A549 (cell line): Measurements from ENCODE around the gene RNF213. TPM values are rescaled to one million over a fixed set of nuclear protein-coding genes. Genes with fewer than 3 reads are reported as not detected.

Experiments used
- ATAC-seq, 2 experiments: fragments of 200-7000 bp in 1 of 2; fragments of >200 bp in 1 of 2; cut with Nextera tagmentation in 1 of 2; cut with Tn5 transposase in 1 of 2; 3 replicates each; pipeline versions ENCODE4 v1.8.0 to v1.9.1; 2018 to 2020; ENCODE audit warnings: mild to moderate bottlenecking in 1 of 2, moderate library complexity in 1 of 2
- CTCF ChIA-PET: fragments of 300-600 bp; sonication (Branson Sonifier 250); formaldehyde crosslinking; extraction: SDS; loops from one replicate; lab custom pipeline; 2021; ENCODE audit warnings: antibody characterized with exemption, inconsistent platforms; lab: Yijun Ruan, JAX
- POLR2A ChIA-PET: fragments of 350-600 bp; formaldehyde crosslinking; extraction: SDS; loops from one replicate; lab custom pipeline; 2021; ENCODE audit warnings: antibody characterized with exemption, inconsistent platforms; lab: Yijun Ruan, JAX
- DNase-seq, 2 experiments: peaks; one replicate each; pipeline versions ENCODE4 v3.0.0 to v3.0.0-alpha.2; 2011 to 2016; ENCODE audit warnings: low read depth in 1 of 2, low spot score in 1 of 2
- FAIRE-seq: peaks from 2 replicates; lab custom pipeline; 2011; peaks lifted over from hg19 to GRCh38; lab: Jason Lieb, UNC
- H3K27ac ChIP-seq, 2 experiments: fragments of >200 bp; sonication (Bioruptor Twin); formaldehyde crosslinking; 3 replicates each; pipeline ENCODE4 v1.5.1; 2016 to 2017
- H3K4me1 ChIP-seq: fragments of >200 bp; sonication (Bioruptor Twin); formaldehyde crosslinking; 3 replicates; pipeline ENCODE4 v1.6.1; 2016
- H3K4me2 ChIP-seq: fragments of >200 bp; sonication (Bioruptor Twin); formaldehyde crosslinking; 3 replicates; pipeline ENCODE4 v1.6.1; 2016
- H3K4me3 ChIP-seq: fragments of >200 bp; sonication (Bioruptor Twin); formaldehyde crosslinking; 3 replicates; pipeline ENCODE4 v1.5.1; 2016
- H3K9me3 ChIP-seq: fragments of >200 bp; sonication (Bioruptor Twin); formaldehyde crosslinking; 3 replicates; pipeline ENCODE4 v1.6.1; 2016
- ATOH8 ChIP-seq: fragments of 250-450 bp; sonication (Bioruptor Pico); IDR thresholded peaks from 2 replicates; pipeline ENCODE4 v1.5.0; 2020; ENCODE audit warnings: low read depth, mild to moderate bottlenecking, moderate library complexity
- CBX2 ChIP-seq: fragments of 200-600 bp; sonication (generic); IDR thresholded peaks from 2 replicates; pipeline ENCODE4 v1.6.1; 2016; ENCODE audit warnings: low read depth, mild to moderate bottlenecking, borderline replicate concordance
- CHD2 ChIP-seq: fragments of 150-350 bp; IDR thresholded peaks from 2 replicates; pipeline ENCODE4 v1.6.1; 2014; ENCODE audit warnings: low read length; ENCODE audit not compliant: partially characterized antibody
- EHF ChIP-seq: fragments of 250-450 bp; sonication (Bioruptor Pico); IDR thresholded peaks from 2 replicates; pipeline ENCODE4 v1.5.0; 2020; ENCODE audit warnings: mild to moderate bottlenecking
- ESRRA ChIP-seq: fragments of 150-350 bp; IDR thresholded peaks from 2 replicates; pipeline ENCODE4 v1.6.1; 2014; ENCODE audit warnings: mild to moderate bottlenecking, low read length, borderline replicate concordance
- FOXS1 ChIP-seq: fragments of 250-450 bp; sonication (Bioruptor Pico); IDR thresholded peaks from 2 replicates; pipeline ENCODE4 v1.5.0; 2020; ENCODE audit warnings: mild to moderate bottlenecking, moderate library complexity
- HDAC2 ChIP-seq: fragments of 200-600 bp; sonication (generic); IDR thresholded peaks from 2 replicates; pipeline ENCODE4 v1.6.1; 2016
- HOXB13 ChIP-seq: fragments of 250-450 bp; sonication (Bioruptor Pico); IDR thresholded peaks from 2 replicates; pipeline ENCODE4 v1.5.0; 2020; ENCODE audit warnings: low read depth, mild to moderate bottlenecking, moderate library complexity
- KDM1A ChIP-seq: fragments of 200-600 bp; sonication (generic); IDR thresholded peaks from 2 replicates; pipeline ENCODE4 v1.6.1; 2016; ENCODE audit warnings: low read depth, mild to moderate bottlenecking
- MAFK ChIP-seq: fragments of 450-650 bp; IDR thresholded peaks from 2 replicates; pipeline ENCODE4 v1.6.1; 2014; ENCODE audit not compliant: partially characterized antibody
- MAZ ChIP-seq: fragments of 150-350 bp; IDR thresholded peaks from 2 replicates; pipeline ENCODE4 v1.6.1; 2014; ENCODE audit warnings: antibody characterized with exemption, low read depth, low read length, borderline replicate concordance
- NFE2L2 ChIP-seq: fragments of 150-350 bp; conservative IDR thresholded peaks from 2 replicates; pipeline ENCODE4 v1.6.1; 2014; ENCODE audit warnings: low read length
- POLR2AphosphoS2 ChIP-seq: conservative IDR thresholded peaks from 2 replicates; pipeline ENCODE4 v1.6.1; 2012; ENCODE audit warnings: low read length, improper control_type of control experiment, inconsistent platforms
- RCOR1 ChIP-seq: fragments of 150-350 bp; IDR thresholded peaks from 2 replicates; pipeline ENCODE4 v1.6.1; 2014; ENCODE audit warnings: antibody characterized with exemption, low read length, low read depth
- REST ChIP-seq: fragments of 200-600 bp; sonication (generic); IDR thresholded peaks from 2 replicates; pipeline ENCODE4 v1.6.1; 2016; ENCODE audit warnings: antibody characterized with exemption, mild to moderate bottlenecking, moderate library complexity
- RFX5 ChIP-seq: fragments of 450-650 bp; IDR thresholded peaks from 2 replicates; pipeline ENCODE4 v1.7.1; 2014; ENCODE audit warnings: antibody characterized with exemption, mild to moderate bottlenecking, moderate library complexity
- RNF2 ChIP-seq: fragments of 200-600 bp; sonication (generic); IDR thresholded peaks from 2 replicates; pipeline ENCODE4 v1.6.1; 2016; ENCODE audit warnings: low read depth, mild to moderate bottlenecking, antibody characterized with exemption, moderate library complexity, borderline replicate concordance
- SMC3 ChIP-seq: fragments of >200 bp; sonication (Bioruptor Twin); formaldehyde crosslinking; IDR thresholded peaks from 3 replicates; pipeline ENCODE4 v1.6.1; 2018; ENCODE audit warnings: inconsistent platforms
- SREBF2 ChIP-seq: fragments of 450-650 bp; IDR thresholded peaks from 2 replicates; pipeline ENCODE4 v1.6.1; 2014; ENCODE audit warnings: mild to moderate bottlenecking, moderate library complexity
- TP53 ChIP-seq: fragments of 250-450 bp; sonication (Bioruptor Pico); IDR thresholded peaks from 2 replicates; pipeline ENCODE4 v1.5.0; 2021; ENCODE audit warnings: mild to moderate bottlenecking, moderate library complexity
- USF2 ChIP-seq: fragments of 450-650 bp; IDR thresholded peaks from 2 replicates; pipeline ENCODE4 v1.6.1; 2014; ENCODE audit warnings: antibody characterized with exemption
- ZFP36 ChIP-seq: fragments of 450-650 bp; IDR thresholded peaks from 2 replicates; pipeline ENCODE4 v1.6.1; 2014; ENCODE audit warnings: borderline replicate concordance; ENCODE audit not compliant: partially characterized antibody
- ZNF302 ChIP-seq: fragments of 250-450 bp; sonication (Bioruptor Pico); IDR thresholded peaks from 2 replicates; pipeline ENCODE4 v1.9.0; 2021; ENCODE audit warnings: inconsistent platforms, mild to moderate bottlenecking, moderate library complexity
- WGBS: methylation state at CpG from one replicate; pipeline ENCODE4 v1.1.6; 2017; ENCODE audit errors: missing lambda C conversion rate; 5-methylcytosine and 5-hydroxymethylcytosine counted together
- polyA plus RNA-seq, 4 experiments: library from polyadenylated mRNA; depleted of rRNA in 3 of 4; stranded (reverse); fragments of >200 nt; fragmentation: RNase III in 1 of 4; extraction: RNeasy Plus Mini Kit Qiagen cat#74134 plus additional on column Dnase treatment in 1 of 4; gene quantifications; 2 replicates in 3 of 4; 3 replicates in 1 of 4; pipeline ENCODE4 v1.2.3, GENCODE V29; 2011 to 2017

The RNF213 gene
- polyA plus RNA-seq, 2 of the 4 experiments (the other 2 are of a cell fraction): 59.1 to 127 TPM

- ChIA-PET CTCF (interaction anchor here (1.0 to 6.6 kb wide), 6 partner anchors 9 to 559 kb away, joined by 3 to 85 read pairs (median 18); no protein-coding TSS in a partner anchor), POLR2A (no interaction called here)
- no peak for DNase-seq
- H3K4me2 ChIP-seq: no peak overlapping the region
- H3K4me1 ChIP-seq: 0 out of 3 replicates have a peak, but pooled peaks cover 2% of the 10 kb centered on the region
- H3K9me3 ChIP-seq: no peaks in the 10 kb centered on the region
- no peak overlapping the region for H3K27ac ChIP-seq
- TF ChIP-seq ZFP36 (no peak), MAFK (no peak), ZNF302 (CRISPR knock-in tag) (no peak), KDM1A (no peak), HDAC2 (no peak), NFE2L2 (no peak), SREBF2 (no peak), CHD2 (no peak), MAZ (no peak), REST (no peak), ESRRA (no peak), TP53 (CRISPR knock-in tag) (no peak), SMC3 (no peak), CBX2 (no peak), FOXS1 (no peak), RFX5 (no peak), HOXB13 (no peak)
- no peak for ATAC-seq
- 92% methylated on average over 17 of the region's 20 CpGs for WGBS
- no peak for FAIRE-seq
- no peak overlapping the region for H3K4me3 ChIP-seq
Measured at GRCh38 chr17:80422981-80423380, 162.3 kb downstream of the RNF213 start.

- Histone ChIP-seq H3K4me1 (0 out of 3 replicates have a peak, but pooled peaks cover 2% of the 10 kb centered on the region), H3K9me3 (no peaks in the 10 kb centered on the region), H3K27ac (no peak overlapping the region), H3K4me3 (no peak overlapping the region), H3K4me2 (no peak overlapping the region)
- TF ChIP-seq ZFP36 (no peak), ZNF302 (CRISPR knock-in tag) (no peak), MAZ (no peak), RCOR1 (no peak), ATOH8 (CRISPR knock-in tag) (no peak), ESRRA (no peak), RNF2 (no peak), POLR2AphosphoS2 (no peak), EHF (CRISPR knock-in tag) (no peak), USF2 (no peak)
- POLR2A ChIA-PET: interaction anchor here (2.2 to 2.6 kb wide), 2 partner anchors 8 to 31 kb away, joined by 9 to 13 read pairs; partner anchors contain the start of gene ENDOV
- ATAC-seq (no peak), DNase-seq (no peak), FAIRE-seq (no peak)
- CTCF ChIA-PET: interaction anchor here (1.0 to 6.6 kb wide), 11 partner anchors 8 to 674 kb away, joined by 3 to 85 read pairs (median 5); no protein-coding TSS in a partner anchor
- 66% methylated on average over 10 of the region's 13 CpGs for WGBS
Measured at GRCh38 chr17:80423536-80424225, 163.0 kb downstream of the RNF213 start.
